A549 (cell line): ENCODE results near the gene GRIN3A. TPM values are rescaled to one million over a fixed set of nuclear protein-coding genes. Genes with fewer than 3 reads are reported as not detected.

Experiments
- ATAC-seq, 2 experiments: fragments of 200-7000 bp in 1 of 2; fragments of >200 bp in 1 of 2; cut with Nextera tagmentation in 1 of 2; cut with Tn5 transposase in 1 of 2; 3 replicates each; pipeline versions ENCODE4 v1.8.0 to v1.9.1; 2018 to 2020; ENCODE audit warnings: mild to moderate bottlenecking in 1 of 2, moderate library complexity in 1 of 2
- CTCF ChIA-PET: fragments of 300-600 bp; sonication (Branson Sonifier 250); formaldehyde crosslinking; extraction: SDS; loops from one replicate; lab custom pipeline; 2021; ENCODE audit warnings: antibody characterized with exemption, inconsistent platforms; lab: Yijun Ruan, JAX
- POLR2A ChIA-PET: fragments of 350-600 bp; formaldehyde crosslinking; extraction: SDS; loops from one replicate; lab custom pipeline; 2021; ENCODE audit warnings: antibody characterized with exemption, inconsistent platforms; lab: Yijun Ruan, JAX
- DNase-seq, 2 experiments: peaks; one replicate each; pipeline versions ENCODE4 v3.0.0 to v3.0.0-alpha.2; 2011 to 2016; ENCODE audit warnings: low read depth in 1 of 2, low spot score in 1 of 2
- FAIRE-seq: peaks from 2 replicates; lab custom pipeline; 2011; peaks lifted over from hg19 to GRCh38; lab: Jason Lieb, UNC
- H3K27ac ChIP-seq, 2 experiments: fragments of >200 bp; sonication (Bioruptor Twin); formaldehyde crosslinking; 3 replicates each; pipeline ENCODE4 v1.5.1; 2016 to 2017
- H3K4me1 ChIP-seq: fragments of >200 bp; sonication (Bioruptor Twin); formaldehyde crosslinking; 3 replicates; pipeline ENCODE4 v1.6.1; 2016
- H3K4me2 ChIP-seq: fragments of >200 bp; sonication (Bioruptor Twin); formaldehyde crosslinking; 3 replicates; pipeline ENCODE4 v1.6.1; 2016
- H3K4me3 ChIP-seq: fragments of >200 bp; sonication (Bioruptor Twin); formaldehyde crosslinking; 3 replicates; pipeline ENCODE4 v1.5.1; 2016
- H3K9me3 ChIP-seq: fragments of >200 bp; sonication (Bioruptor Twin); formaldehyde crosslinking; 3 replicates; pipeline ENCODE4 v1.6.1; 2016
- CBX2 ChIP-seq: fragments of 200-600 bp; sonication (generic); IDR thresholded peaks from 2 replicates; pipeline ENCODE4 v1.6.1; 2016; ENCODE audit warnings: low read depth, mild to moderate bottlenecking, borderline replicate concordance
- CBX8 ChIP-seq: fragments of 200-600 bp; sonication (generic); IDR thresholded peaks from 2 replicates; pipeline ENCODE4 v1.6.1; 2016
- CEBPB ChIP-seq, 2 experiments: fragments of >200 bp in 1 of 2; sonication (Bioruptor Twin) in 1 of 2; formaldehyde crosslinking in 1 of 2; IDR thresholded peaks; 2 replicates each; pipeline ENCODE4 v1.6.1; 2012 to 2016
- CHD4 ChIP-seq: fragments of 200-600 bp; sonication (generic); IDR thresholded peaks from 2 replicates; pipeline ENCODE4 v1.6.1; 2016; ENCODE audit warnings: antibody characterized with exemption, mild to moderate bottlenecking, borderline replicate concordance
- FOSB ChIP-seq: fragments of 250-450 bp; sonication (Bioruptor Pico); IDR thresholded peaks from 2 replicates; pipeline ENCODE4 v1.5.0; 2020; ENCODE audit warnings: mild to moderate bottlenecking, moderate library complexity
- FOSL2 ChIP-seq, 2 experiments: fragments of 450-650 bp in 1 of 2; fragments of >200 bp in 1 of 2; sonication (Bioruptor Twin) in 1 of 2; formaldehyde crosslinking; IDR thresholded peaks; 2 replicates each; pipeline versions ENCODE4 v1.5.0 to v1.6.1; 2016 to 2020; ENCODE audit warnings: mild to moderate bottlenecking in 1 of 2, moderate library complexity in 1 of 2
- GATA3 ChIP-seq: IDR thresholded peaks from 2 replicates; pipeline ENCODE4 v1.6.1; 2012; ENCODE audit warnings: borderline replicate concordance
- HEYL ChIP-seq: fragments of 250-450 bp; sonication (Bioruptor Pico); IDR thresholded peaks from 2 replicates; pipeline ENCODE4 v1.8.0; 2021; ENCODE audit warnings: mild to moderate bottlenecking, moderate library complexity
- HOXB5 ChIP-seq: fragments of 250-450 bp; sonication (Bioruptor Pico); IDR thresholded peaks from 2 replicates; pipeline ENCODE4 v1.5.0; 2020; ENCODE audit warnings: mild to moderate bottlenecking, moderate library complexity
- JUN ChIP-seq, 2 experiments: fragments of >200 bp; sonication (Bioruptor Twin); formaldehyde crosslinking; IDR thresholded peaks; 2 replicates in 1 of 2; 3 replicates in 1 of 2; pipeline ENCODE4 v1.6.1; 2016 to 2017
- JUNB ChIP-seq: fragments of >200 bp; sonication (Bioruptor Twin); formaldehyde crosslinking; IDR thresholded peaks from 2 replicates; pipeline ENCODE4 v1.6.1; 2016
- KDM1A ChIP-seq: fragments of 200-600 bp; sonication (generic); IDR thresholded peaks from 2 replicates; pipeline ENCODE4 v1.6.1; 2016; ENCODE audit warnings: low read depth, mild to moderate bottlenecking
- MAZ ChIP-seq: fragments of 150-350 bp; IDR thresholded peaks from 2 replicates; pipeline ENCODE4 v1.6.1; 2014; ENCODE audit warnings: antibody characterized with exemption, low read depth, low read length, borderline replicate concordance
- NFE2L2 ChIP-seq: fragments of 150-350 bp; conservative IDR thresholded peaks from 2 replicates; pipeline ENCODE4 v1.6.1; 2014; ENCODE audit warnings: low read length
- POLR2AphosphoS2 ChIP-seq: conservative IDR thresholded peaks from 2 replicates; pipeline ENCODE4 v1.6.1; 2012; ENCODE audit warnings: low read length, improper control_type of control experiment, inconsistent platforms
- RAD21 ChIP-seq, 2 experiments: fragments of >200 bp in 1 of 2; sonication (Bioruptor Twin) in 1 of 2; formaldehyde crosslinking in 1 of 2; IDR thresholded peaks in 1 of 2; conservative IDR thresholded peaks in 1 of 2; 2 replicates in 1 of 2; 3 replicates in 1 of 2; pipeline ENCODE4 v1.6.1; 2012 to 2018; ENCODE audit warnings: inconsistent platforms in 1 of 2
- RCOR1 ChIP-seq: fragments of 150-350 bp; IDR thresholded peaks from 2 replicates; pipeline ENCODE4 v1.6.1; 2014; ENCODE audit warnings: antibody characterized with exemption, low read length, low read depth
- SMC3 ChIP-seq: fragments of >200 bp; sonication (Bioruptor Twin); formaldehyde crosslinking; IDR thresholded peaks from 3 replicates; pipeline ENCODE4 v1.6.1; 2018; ENCODE audit warnings: inconsistent platforms
- WGBS: methylation state at CpG from one replicate; pipeline ENCODE4 v1.1.6; 2017; ENCODE audit errors: missing lambda C conversion rate; 5-methylcytosine and 5-hydroxymethylcytosine counted together
- polyA plus RNA-seq, 4 experiments: library from polyadenylated mRNA; depleted of rRNA in 3 of 4; stranded (reverse); fragments of >200 nt; fragmentation: RNase III in 1 of 4; extraction: RNeasy Plus Mini Kit Qiagen cat#74134 plus additional on column Dnase treatment in 1 of 4; gene quantifications; 2 replicates in 3 of 4; 3 replicates in 1 of 4; pipeline ENCODE4 v1.2.3, GENCODE V29; 2011 to 2017
- TF ChIP-seq, protein P1 (sequence below): fragments of 250-450 bp; sonication (Bioruptor Pico); IDR thresholded peaks from 2 replicates; pipeline ENCODE4 v1.5.0; 2021; ENCODE audit warnings: mild to moderate bottlenecking, moderate library complexity, borderline replicate concordance
- TF ChIP-seq, protein P2 (sequence below): fragments of 150-350 bp; IDR thresholded peaks from 2 replicates; pipeline ENCODE4 v1.6.1; 2014; ENCODE audit warnings: low read depth, mild to moderate bottlenecking, low read length
- TF ChIP-seq, protein P3 (sequence below): fragments of >200 bp; sonication (Bioruptor Twin); formaldehyde crosslinking; IDR thresholded peaks from 2 replicates; pipeline ENCODE4 v1.6.1; 2016
- TF ChIP-seq, protein P4 (sequence below): fragments of >200 bp; sonication (Bioruptor Twin); formaldehyde crosslinking; IDR thresholded peaks from 3 replicates; pipeline ENCODE4 v1.6.1; 2016
- TF ChIP-seq, protein P5 (sequence below): IDR thresholded peaks from 2 replicates; pipeline ENCODE4 v1.6.1; 2012

The GRIN3A gene
- polyA plus RNA-seq, 2 of the 4 experiments (the other 2 are of a cell fraction): not detected

DNA sequence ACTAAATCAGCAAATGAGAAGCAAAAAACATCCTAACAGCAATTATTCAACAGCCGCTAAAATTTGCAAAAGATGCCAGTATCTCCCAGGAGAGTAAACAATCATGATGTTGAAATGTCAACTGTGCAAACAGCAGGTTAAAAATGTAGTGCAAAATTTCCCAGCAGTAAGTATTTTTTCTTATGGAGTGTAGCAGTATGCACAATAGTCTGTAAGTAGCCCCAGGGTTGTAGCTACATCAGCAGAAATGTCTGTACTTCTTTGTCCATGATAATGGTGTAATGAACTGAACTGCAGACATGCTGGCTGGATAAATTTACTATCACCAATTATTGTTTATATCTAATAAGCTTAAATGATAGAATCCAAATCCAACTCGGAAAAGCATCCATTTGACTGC lies 31.4 kb downstream of the GRIN3A start:
- Histone ChIP-seq H3K4me3 (no peak overlapping the region), H3K4me1 (no peaks in the 10 kb centered on the region), H3K9me3 (no peaks in the 10 kb centered on the region), H3K4me2 (no peak overlapping the region), H3K27ac (no peak overlapping the region)
- ChIA-PET CTCF (interaction anchor here (1.1 to 1.2 kb wide), 2 partner anchors 12 to 20 kb away, joined by 3 read pairs; no protein-coding TSS in a partner anchor), POLR2A (no interaction called here)
- 25% methylated on average over 2 of the region's 2 CpGs for WGBS
- no peak for ATAC-seq
- no peak for DNase-seq
- no peak for FAIRE-seq
- no peak for TF ChIP-seq MAZ
- TF ChIP-seq CBX8: no peak
- no peak for TF ChIP-seq CBX2
- no peak for TF ChIP-seq HEYL (CRISPR knock-in tag)
- TF ChIP-seq, protein P1, sequence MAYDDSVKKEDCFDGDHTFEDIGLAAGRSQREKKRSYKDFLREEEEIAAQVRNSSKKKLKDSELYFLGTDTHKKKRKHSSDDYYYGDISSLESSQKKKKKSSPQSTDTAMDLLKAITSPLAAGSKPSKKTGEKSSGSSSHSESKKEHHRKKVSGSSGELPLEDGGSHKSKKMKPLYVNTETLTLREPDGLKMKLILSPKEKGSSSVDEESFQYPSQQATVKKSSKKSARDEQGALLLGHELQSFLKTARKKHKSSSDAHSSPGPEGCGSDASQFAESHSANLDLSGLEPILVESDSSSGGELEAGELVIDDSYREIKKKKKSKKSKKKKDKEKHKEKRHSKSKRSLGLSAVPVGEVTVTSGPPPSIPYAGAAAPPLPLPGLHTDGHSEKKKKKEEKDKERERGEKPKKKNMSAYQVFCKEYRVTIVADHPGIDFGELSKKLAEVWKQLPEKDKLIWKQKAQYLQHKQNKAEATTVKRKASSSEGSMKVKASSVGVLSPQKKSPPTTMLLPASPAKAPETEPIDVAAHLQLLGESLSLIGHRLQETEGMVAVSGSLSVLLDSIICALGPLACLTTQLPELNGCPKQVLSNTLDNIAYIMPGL (CRISPR knock-in tag): no peak
- no peak for TF ChIP-seq RAD21 (conservative IDR thresholded peaks at IDR 0.05 in 1 of 2, IDR thresholded peaks at IDR 0.05 in 1 of 2)
- TF ChIP-seq CHD4: no peak
- TF ChIP-seq, protein P2, sequence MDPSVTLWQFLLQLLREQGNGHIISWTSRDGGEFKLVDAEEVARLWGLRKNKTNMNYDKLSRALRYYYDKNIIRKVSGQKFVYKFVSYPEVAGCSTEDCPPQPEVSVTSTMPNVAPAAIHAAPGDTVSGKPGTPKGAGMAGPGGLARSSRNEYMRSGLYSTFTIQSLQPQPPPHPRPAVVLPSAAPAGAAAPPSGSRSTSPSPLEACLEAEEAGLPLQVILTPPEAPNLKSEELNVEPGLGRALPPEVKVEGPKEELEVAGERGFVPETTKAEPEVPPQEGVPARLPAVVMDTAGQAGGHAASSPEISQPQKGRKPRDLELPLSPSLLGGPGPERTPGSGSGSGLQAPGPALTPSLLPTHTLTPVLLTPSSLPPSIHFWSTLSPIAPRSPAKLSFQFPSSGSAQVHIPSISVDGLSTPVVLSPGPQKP: no peak
- TF ChIP-seq GATA3: no peak
- no peak for TF ChIP-seq JUNB
- TF ChIP-seq KDM1A: no peak
- no peak for TF ChIP-seq FOSB

DNA sequence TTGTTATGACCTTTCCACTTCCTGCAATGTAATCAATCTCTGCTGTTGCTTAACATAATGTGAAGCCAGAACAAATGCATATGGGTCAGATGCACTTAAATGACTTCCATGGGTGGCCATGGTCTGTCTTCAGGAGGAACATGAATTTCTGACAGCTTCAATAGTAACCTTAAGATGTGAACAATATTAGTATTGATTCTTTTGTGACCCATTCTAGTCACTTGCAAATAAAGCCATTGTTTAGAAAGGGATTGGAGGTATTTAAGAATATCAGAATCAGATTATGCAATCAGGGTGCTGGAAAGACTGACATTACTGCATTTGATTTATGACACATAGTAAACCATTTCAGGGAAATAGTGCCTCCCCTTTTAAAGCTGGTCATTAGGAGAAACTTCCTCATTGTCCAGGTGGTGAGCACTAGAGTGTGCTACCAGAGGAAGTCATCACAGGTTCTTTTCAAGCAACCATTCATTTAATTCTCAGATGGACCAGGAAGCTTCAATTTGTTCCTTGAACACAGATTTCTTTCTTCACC lies 32.1 kb downstream of the GRIN3A start:
- Histone ChIP-seq H3K4me3 (no peak overlapping the region), H3K4me1 (no peaks in the 10 kb centered on the region), H3K9me3 (no peaks in the 10 kb centered on the region), H3K27ac (no peak overlapping the region), H3K4me2 (no peak overlapping the region)
- ChIA-PET CTCF (interaction anchor here (0.9 to 1.7 kb wide), 4 partner anchors 10 to 28 kb away, joined by 3 to 4 read pairs (median 3); no protein-coding TSS in a partner anchor), POLR2A (no interaction called here)
- TF ChIP-seq CHD4 (no peak), FOSB (no peak), NFE2L2 (no peak), KDM1A (no peak), JUN (IDR thresholded peaks at IDR 0.05) (no peak), HOXB5 (CRISPR knock-in tag) (no peak), POLR2AphosphoS2 (no peak), MAZ (no peak)
- TF ChIP-seq, protein P1 (CRISPR knock-in tag): no peak
- DNase-seq (no peak), ATAC-seq (no peak), FAIRE-seq (no peak)

DNA sequence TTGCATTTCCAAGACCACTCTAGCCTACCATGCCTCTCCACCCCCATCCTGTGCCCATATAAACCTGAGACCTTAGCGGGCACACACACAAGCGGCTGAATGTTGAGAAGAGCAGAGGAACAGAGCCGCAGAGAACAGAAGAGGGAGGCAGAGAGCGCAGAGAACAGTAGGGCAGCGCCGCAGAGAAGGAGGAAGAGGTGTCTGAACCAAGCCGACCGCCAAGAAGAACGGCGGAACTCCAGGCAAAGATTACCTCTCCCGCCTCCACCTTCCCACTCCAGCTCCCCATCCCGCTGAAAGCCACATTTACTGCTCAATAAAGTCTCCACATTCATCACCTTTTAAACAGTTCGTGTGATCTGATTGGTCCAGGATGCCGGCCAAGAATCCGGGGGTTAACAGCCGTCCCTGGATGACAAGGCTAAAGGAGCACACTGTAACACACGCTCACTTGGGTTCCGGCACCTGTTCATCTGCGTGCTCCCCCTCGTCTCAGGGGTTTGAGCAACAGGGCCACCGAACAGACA lies 33.2 kb downstream of the GRIN3A start:
- FAIRE-seq (no peak), ATAC-seq (peak; percentile 97 to 98), DNase-seq (peak in 1 of 2 experiments; percentile 38)
- WGBS: 20% methylated on average over 21 of the region's 21 CpGs
- H3K4me1 ChIP-seq: no peaks in the 10 kb centered on the region
- no peaks in the 10 kb centered on the region for H3K9me3 ChIP-seq
- H3K4me2 ChIP-seq: peak overlapping the region; percentile 69
- ChIA-PET POLR2A (no interaction called here), CTCF (interaction anchor here (0.9 to 1.7 kb wide), 4 partner anchors 9 to 29 kb away, joined by 3 to 4 read pairs (median 3); no protein-coding TSS in a partner anchor)
- H3K27ac ChIP-seq: no peak overlapping the region
- no peak for TF ChIP-seq FOSL2 (IDR thresholded peaks at IDR 0.05)
- TF ChIP-seq FOSL2 (CRISPR knock-in tag; IDR thresholded peaks at IDR 0.05): no peak
- TF ChIP-seq, protein P3, sequence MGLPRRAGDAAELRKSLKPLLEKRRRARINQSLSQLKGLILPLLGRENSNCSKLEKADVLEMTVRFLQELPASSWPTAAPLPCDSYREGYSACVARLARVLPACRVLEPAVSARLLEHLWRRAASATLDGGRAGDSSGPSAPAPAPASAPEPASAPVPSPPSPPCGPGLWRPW: no peak
- no peak for TF ChIP-seq RCOR1
- TF ChIP-seq, protein P4, sequence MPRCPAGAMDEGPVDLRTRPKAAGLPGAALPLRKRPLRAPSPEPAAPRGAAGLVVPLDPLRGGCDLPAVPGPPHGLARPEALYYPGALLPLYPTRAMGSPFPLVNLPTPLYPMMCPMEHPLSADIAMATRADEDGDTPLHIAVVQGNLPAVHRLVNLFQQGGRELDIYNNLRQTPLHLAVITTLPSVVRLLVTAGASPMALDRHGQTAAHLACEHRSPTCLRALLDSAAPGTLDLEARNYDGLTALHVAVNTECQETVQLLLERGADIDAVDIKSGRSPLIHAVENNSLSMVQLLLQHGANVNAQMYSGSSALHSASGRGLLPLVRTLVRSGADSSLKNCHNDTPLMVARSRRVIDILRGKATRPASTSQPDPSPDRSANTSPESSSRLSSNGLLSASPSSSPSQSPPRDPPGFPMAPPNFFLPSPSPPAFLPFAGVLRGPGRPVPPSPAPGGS: no peak
- no peak for TF ChIP-seq JUN (IDR thresholded peaks at IDR 0.05)
- no peak for TF ChIP-seq HOXB5 (CRISPR knock-in tag)
- TF ChIP-seq CEBPB (IDR thresholded peaks at IDR 0.05): no peak
- TF ChIP-seq, protein P2: no peak
- no peak for TF ChIP-seq SMC3
- TF ChIP-seq NFE2L2: no peak
- TF ChIP-seq, protein P5, sequence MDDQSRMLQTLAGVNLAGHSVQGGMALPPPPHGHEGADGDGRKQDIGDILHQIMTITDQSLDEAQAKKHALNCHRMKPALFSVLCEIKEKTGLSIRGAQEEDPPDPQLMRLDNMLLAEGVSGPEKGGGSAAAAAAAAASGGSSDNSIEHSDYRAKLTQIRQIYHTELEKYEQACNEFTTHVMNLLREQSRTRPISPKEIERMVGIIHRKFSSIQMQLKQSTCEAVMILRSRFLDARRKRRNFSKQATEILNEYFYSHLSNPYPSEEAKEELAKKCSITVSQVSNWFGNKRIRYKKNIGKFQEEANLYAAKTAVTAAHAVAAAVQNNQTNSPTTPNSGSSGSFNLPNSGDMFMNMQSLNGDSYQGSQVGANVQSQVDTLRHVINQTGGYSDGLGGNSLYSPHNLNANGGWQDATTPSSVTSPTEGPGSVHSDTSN: no peak
- H3K4me3 ChIP-seq: peak overlapping the region; percentile 34; the same call in 2 of the 3 replicates
